KBM-7 (cell line): ENCODE results near the gene CALN1.
"Not testable (repeated sequence)": the region's sequence is repeated elsewhere in the genome, so short reads cannot be mapped to it uniquely, and the experiment has no call there.

Experiments
- DNase-seq: peaks from one replicate; pipeline ENCODE4 v3.0.0-alpha.2; 2015
- in situ Hi-C: fragments of 300-500 bp; cut with MboI; formaldehyde crosslinking; loops from 2 replicates; pipeline ENCODE4 v1.14.3; 2020; ENCODE audit warnings: low sequenced_read_pairs, low pct_unique_long_range_greater_than_20kb, mixed read lengths

The CALN1 gene

DNA sequence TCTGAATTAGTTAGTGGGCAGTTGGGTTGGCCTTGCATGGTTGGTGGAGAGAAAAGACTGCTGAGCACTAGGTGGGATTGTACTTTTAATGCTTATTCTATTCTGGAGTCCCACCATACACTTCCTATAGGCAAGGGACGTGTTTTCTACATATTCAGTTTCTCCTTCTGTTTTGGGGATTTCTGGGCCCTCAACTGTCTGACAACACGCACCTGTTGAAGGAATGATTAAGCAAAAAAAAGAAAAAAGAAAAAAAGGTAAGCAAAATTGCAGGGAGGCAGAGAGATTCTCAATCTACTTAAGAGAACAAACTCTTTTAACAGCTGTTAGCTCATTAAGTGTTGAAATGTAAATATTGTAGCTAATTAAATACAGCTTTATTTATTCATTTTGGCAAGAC, 541.3 kb downstream of the CALN1 start:
- in situ Hi-C loops: no loop called here

DNA sequence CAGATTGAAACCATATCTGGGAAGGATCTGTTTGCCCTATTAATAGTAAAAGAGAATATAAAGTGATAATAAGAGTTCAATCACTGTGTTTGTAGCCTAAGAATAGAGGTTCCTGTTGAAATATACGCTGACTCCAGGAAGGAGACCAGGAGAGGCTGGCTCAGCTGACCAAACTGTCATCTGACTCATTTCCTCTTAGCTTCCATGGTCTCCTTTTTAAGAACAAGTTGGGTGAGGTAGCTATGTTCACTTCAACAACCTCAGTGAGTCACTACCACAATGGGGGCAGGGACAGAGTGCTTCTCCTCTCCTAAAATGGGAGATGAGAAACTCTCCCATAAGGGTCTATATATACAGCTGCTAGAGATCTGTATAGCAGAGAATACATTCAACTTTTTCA, 543.3 kb downstream of the CALN1 start:
- in situ Hi-C loops: no loop called here

More for the DNA sequence above, 541.3 kb downstream of the CALN1 start:
- DNase-seq: no peak

DNA sequence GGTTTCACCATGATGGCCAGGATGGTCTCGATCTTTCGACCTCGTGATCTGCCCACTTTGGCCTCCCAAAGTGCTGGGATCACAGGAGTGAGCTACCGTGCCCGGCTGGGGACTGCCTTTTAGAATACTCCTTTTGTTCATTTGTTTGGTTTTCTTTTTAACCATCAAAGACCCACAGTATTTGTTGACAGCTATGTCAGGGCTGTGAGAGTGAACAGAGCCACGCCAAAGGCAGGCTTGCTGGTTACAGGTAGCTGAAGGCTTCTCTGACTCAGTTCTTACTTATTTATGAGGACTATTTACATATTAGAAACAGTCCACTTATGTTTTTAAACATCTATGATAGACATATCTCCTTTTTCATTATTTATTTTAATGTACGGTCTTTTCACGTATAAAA, 544.5 kb downstream of the CALN1 start:
- in situ Hi-C loops: no loop called here

More for the DNA sequence above, 543.3 kb downstream of the CALN1 start:
- DNase-seq: peak; percentile 18

DNA sequence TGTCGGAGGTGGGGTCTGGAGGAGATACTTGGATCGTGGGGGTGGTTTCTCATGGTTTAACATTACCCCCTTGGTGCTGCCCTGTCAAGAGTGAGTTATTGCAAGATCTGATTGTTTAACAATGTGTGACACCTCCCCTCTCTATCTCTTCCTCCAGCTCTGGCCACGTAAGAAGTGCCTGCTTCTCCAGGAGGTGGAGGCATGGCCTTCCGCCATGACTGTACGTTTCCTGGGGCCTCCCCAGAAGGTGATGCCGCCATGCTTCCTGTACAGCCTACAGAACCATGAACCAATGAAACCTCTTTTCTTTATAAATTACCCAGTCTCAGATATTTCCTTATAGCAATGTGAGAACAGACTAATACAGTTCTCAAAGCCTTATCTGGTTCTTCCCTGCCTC, 547.0 kb downstream of the CALN1 start:
- in situ Hi-C loops: no loop called here
- DNase-seq: no peak

More for the DNA sequence above, 544.5 kb downstream of the CALN1 start:
- no peak for DNase-seq

DNA sequence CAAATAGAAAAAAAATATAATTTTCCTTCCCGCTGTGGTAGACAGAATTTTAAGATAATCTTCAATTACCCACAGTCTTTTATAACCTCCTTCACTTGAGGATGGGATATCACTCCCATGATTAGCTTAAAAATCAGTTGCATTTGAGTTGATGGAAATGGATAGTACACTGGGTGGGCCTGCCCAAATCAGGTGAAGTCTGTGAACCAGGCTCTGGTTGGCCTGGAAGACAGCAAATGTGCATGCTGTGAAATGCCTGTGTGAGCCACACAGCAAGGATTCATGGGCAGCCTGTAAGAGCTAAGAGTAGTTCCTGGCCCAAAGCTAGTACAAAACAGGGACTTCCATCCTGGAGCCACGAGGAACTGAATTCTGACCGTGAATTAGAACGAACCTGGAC, 548.0 kb downstream of the CALN1 start:
- no peak for DNase-seq
- in situ Hi-C loops: no loop called here

DNA sequence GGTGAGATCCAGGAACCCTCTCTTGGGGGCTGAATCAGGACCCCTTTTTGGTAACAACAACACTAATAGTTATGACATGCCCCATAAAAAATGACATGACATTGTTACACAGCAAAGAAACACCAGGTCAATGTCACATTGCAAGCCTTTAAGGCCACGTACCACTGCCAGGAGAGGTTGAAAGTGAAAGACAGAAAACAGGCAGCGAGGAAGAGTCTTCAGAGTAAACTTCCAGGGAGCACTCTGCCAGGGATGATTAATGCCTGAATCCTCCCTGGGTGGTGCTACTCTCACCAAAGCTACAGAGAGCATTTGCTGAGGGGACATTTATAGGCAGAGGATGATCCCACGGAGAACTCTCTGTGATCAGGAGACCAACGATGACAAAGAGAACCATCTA, 551.6 kb downstream of the CALN1 start:
- DNase-seq: no peak
- in situ Hi-C loops: no loop called here

DNA sequence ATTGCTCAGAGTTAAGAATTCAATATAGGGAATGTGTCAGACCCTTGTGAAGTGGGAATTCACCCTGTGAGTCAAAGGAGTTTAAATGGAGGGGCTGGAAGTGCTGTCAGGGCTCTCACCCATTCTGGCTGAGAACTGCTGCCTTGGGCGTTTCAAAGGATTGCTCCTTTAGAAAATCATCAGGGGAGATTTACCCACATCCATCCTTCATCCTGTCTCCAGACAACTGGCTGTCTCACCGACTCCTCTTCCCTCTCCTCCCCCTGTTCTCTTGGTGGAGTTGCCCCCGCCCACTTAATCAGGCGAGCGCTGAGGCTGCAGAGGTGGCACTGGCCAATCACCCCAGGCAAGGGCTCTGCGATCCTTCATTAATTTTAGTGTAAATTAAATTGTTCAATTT, 554.8 kb downstream of the CALN1 start:
- no peak for DNase-seq
- in situ Hi-C loops: no loop called here

DNA sequence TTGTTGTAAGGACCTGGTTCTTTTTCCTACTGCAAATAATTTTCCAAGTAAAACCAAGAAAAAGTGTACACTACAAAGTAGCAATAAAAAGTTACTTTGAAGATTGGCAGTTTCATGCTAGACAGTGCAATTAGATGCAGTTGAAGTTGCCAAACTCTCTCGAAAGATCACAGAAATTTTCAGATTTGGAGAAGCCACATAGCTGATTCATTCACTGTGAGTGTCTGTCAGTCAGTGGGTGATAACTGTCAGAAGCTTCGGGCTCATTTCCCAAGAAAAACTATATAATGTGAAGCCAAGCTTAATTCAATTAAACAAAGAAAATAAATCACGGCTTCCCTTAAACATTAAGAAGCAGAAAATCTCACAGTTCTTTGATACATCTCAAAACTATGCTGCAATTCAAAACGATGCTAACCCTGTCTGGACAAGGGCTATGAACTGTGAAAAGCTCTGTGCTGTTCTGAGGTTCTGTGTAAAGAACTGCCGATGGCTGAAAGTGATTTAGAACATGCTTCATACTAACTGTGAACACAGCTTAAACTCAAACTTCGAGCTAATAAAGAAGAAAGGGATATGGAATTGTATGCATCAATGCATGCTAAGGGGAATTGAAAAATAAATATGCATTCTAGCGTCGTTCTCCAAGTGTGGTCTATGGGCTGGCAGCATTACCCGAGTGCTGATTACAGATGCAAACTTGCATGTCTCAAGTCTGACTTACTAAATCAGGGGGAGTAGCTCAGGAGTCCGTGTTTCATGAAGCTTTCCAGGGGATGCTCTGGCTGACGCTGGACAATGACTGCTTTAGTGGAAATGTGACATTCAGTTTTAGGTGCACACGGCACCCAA, 557.4 kb downstream of the CALN1 start:
- DNase-seq: no peak
- in situ Hi-C loops: no loop called here

DNA sequence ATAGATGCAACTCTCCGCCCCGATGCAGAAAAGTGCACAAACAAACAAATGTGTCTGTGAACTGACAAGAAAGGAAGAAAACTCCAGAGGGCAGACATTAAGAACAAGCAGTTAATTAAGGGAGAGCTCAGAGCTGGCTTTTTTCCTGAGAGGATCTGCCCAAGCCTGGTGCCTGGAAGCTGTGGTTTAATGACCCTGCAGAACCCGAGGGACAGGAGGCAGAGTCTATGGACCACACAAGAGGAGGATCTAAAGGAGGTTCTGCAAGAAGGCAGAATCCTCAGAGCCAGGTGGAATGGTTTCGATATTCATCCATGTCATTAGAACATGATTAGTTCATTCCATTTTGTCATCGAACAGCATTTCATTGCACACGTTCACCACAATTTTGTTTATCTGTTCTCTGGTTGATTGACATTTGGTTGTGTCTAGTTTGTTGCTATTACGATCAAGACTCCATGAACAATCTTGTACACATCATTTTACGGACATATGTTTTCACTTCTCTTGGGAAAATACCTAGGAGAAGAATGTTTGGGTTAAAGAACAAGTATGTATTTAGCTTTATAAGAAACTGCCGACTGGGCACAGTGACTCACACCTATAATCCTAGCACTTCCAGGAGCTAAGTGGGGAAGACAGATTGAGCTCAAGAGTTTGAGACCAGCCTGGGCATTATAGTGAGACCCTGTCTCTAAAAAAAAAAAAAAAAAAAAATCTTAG, 560.2 kb downstream of the CALN1 start:
- DNase-seq: no peak
- in situ Hi-C loops: no loop called here

DNA sequence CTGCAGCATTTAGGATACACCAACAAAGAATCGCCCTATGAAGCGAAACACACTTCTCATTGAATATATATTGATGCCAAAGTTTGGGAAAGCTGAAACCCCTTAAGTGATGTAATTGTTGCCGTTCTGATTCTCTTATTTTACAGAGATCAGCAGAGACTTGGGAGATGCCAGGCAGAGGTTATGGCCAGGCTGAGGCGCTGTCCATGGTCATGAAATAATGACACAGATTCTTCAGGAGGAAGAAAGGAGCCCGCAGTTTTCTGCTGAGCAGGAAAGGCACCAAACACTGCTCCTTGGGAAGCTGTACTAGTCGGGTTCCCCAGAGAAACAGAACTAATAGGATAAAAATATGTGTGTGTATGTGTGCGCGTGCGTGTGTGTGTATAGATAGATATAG, 566.0 kb downstream of the CALN1 start:
- in situ Hi-C loops: no loop called here

DNA sequence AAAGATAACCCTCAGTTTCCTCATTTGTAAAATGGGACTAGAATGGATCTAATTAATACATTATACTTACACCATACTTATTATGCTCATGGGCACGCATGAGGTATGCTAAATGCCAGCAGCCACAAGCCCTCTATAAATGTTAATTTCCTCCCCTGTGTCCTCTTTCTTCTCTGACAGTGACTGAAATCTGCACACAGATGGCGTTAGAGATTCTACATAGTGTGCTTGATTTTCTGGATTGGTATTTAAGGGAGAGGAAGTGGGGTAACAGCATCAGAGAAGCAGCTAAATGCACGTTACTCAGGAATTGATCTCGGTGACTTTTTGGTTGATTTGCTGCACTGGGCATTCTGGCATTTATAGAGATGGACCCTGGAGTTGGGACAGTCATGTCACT, 568.5 kb downstream of the CALN1 start:
- in situ Hi-C loops: no loop called here
- no peak for DNase-seq

More for the DNA sequence above, 566.0 kb downstream of the CALN1 start:
- no peak for DNase-seq

DNA sequence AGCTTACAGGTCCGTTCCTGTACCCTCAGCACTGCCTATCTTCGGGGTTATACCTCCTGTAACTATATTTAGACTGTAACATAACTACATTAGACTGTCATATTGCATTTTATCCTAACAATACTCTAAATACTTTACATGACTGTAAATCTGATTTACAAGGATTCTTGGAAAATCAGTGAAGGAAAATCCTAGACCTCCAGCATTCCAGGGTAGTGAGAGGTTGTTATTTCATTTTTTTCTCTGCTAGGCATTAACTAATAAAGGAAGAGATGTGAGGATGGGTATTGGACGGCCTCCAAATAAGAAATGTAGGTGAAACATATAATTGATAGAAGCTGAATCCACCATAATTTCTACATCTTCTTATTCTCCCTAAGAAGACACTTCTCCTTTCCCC, 569.4 kb downstream of the CALN1 start:
- in situ Hi-C loops: no loop called here
- DNase-seq: no peak

DNA sequence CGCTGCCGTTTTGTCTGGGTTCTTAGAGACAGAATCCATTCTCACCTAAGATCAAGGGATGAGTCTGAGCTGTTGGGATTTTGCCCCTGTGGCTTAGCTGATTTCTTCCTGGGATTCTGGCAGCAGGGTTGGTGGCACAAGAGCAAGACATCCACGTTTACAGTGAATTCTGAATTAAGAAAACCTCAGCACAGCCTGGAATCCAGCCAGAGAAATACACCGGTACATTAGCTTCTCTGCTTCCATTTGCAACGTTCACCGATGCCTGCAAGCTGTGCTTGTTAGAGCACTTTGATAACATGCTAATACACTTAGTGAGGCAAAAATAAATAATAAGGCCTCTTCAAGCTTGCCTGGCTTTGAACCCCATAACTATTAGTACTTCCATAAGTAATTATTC, 569.8 kb downstream of the CALN1 start:
- in situ Hi-C loops: no loop called here
- DNase-seq: no peak

DNA sequence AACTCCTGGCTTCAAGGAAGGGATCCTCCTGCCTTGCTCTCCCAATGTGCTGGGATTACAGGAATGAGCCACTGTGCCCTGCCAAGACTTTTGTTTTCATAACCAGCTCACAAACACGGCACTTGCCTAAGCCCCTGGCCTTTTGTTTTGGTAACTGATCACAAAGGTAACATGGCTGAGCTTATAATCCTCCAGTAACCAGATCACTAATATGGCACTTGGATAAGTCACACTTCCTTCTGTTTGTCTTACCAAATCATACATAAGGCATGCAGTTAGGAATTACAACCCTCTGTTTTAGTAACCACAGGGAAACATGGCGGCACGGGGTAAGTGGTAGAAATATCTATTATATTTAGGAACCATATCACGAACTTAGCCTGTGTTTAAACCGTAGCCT, 577.1 kb downstream of the CALN1 start:
- in situ Hi-C loops: no loop called here
- no peak for DNase-seq

DNA sequence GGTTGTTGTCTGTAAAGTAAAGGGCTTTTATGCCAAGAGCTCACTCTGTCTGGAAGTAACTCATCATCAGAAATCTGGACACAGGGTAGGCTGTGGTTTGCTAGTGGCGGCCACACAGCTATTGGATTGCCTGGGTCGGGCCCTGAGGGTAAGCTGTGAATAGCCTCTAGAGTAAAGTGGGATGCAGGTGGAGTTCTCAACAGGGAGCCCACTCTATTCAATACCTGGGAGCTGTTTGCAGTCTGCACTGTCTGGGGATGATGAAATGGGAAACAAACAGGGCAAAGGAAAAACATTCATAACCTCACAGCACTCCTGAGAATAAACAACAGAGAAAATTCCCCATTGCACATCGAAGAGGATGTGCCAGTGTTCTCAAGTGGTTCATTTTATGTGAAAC, 582.6 kb downstream of the CALN1 start:
- no peak for DNase-seq
- in situ Hi-C loops: no loop called here

DNA sequence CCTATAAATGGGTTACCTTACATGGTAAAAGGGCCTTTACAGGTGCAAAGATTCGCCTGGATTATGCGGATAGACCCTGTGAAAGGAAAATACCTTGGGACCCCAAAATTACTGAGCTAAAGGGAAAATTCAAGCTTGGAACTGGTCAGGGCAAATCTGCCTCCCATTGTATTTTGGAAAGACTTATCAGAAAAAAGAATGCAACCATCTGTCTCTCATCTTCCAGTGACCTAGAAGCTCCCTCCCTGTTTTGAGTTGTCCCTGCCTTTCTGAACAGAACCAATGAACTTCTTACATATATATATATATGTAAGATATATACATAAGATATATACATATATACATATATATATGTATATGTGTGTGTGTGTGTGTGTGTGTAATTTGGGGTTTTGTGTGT, 583.8 kb downstream of the CALN1 start:
- in situ Hi-C loops: no loop called here

DNA sequence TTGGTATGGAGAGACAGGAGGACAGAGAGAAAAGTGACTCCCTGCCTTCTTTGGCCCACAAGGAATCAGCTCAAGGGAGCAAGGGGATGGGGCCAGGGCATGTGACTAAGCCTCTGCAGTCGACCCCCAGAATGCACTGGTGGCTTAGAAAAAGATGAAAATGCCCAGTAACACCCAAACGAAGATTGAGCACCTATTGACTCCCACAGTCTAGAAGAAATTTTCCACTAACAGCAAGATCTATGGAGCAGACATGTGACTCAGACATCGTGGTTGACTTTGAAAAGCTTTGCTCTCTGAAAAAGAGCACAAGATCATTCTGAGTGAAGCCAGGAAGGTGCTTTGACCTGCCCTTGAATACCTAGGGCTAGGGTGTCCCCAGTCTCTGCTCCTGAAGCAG, 586.0 kb downstream of the CALN1 start:
- in situ Hi-C loops: no loop called here
- no peak for DNase-seq

More for the DNA sequence above, 583.8 kb downstream of the CALN1 start:
- no peak for DNase-seq

DNA sequence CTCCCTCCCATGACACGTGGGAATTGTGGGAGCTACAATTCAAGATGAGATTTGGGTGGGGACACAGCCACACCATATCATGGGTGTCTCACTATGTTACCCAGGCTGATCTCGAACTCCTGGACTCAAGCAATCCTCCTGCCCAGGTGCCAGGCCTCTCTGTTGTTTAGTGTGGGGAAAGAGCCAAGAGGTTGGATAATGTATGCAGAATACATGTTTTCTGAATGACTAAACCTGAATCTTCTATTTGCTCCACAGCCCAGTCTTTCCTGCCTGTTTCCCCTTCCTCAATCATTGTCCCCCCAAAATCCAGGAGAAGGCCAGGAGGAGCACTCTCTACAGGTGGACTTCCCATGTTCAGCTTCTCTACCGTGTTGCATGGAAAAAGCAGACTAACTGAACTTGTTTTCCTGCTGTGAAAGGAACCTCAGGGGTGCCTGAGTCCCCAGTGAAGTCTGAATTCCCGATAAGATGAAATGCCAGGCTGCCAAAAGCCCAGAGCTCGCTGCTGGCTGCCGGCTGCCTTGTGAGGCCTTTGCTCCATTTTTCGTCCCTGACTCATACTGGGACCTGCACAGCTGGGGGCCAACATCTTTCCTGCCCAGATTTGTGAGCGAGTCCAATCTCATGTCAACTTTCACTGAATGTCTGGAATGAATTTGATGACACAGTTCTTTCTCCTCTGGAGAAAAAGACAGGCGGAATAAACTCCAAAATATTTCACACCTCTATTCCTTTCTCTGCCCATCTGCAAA, 588.0 kb downstream of the CALN1 start:
- in situ Hi-C loops: no loop called here
- DNase-seq: no peak

DNA sequence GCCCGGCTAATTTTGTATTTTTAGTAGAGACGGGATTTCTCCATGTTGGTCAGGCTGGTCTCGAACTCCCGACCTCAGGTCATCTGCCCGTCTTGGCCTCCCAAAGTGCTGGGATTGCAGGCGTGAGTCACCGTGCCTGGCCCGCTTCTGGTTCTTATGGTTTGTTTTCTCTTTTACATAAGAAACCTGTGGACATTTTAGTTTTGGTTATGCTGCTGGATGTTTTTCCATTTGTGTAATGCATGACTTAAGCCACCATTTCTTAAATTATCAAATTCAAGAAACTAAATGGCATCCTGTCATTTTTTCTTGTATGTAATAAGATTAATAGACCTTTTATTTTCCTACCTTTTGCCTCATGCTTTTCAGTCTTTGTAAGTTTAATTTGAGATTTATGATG, 589.7 kb downstream of the CALN1 start:
- DNase-seq, in situ Hi-C loops: not testable (repeated sequence)

DNA sequence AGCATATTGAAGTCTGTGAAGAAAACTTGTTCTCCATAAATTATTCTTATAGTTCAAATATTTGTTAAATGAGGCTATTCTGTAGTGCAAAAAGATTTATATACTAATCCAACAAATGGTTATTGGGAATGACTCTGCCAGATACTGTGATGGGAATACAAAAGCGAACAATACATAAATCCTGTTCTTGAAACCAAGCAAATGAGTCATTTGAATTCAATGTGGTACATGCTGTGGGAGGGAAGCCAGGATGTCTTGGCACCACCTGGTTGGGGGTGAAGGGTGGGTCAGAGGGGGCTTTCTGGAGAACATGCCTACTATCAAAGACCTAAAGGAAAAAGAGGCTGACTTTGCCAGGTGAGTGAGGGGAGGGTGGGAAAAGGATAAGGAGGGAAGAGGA, 594.2 kb downstream of the CALN1 start:
- in situ Hi-C loops: no loop called here
- no peak for DNase-seq
